K562 (cell line): ENCODE data around the gene ZRANB1. TPM values are rescaled to one million over a fixed set of nuclear protein-coding genes. Genes with fewer than 3 reads are reported as not detected.

Source experiments
- EGR1 ChIP-seq: fragments of 450-650 bp; conservative IDR thresholded peaks from 2 replicates; pipeline ENCODE4 v1.6.1; 2017; ENCODE audit warnings: mild to moderate bottlenecking
- MBD2 ChIP-seq: sonication (generic); IDR thresholded peaks from 2 replicates; pipeline ENCODE4 v1.6.1; 2016; ENCODE audit warnings: low read depth, borderline replicate concordance
- MLX ChIP-seq, 2 experiments: fragments of 450-650 bp in 1 of 2; sonication (generic) in 1 of 2; formaldehyde crosslinking; conservative IDR thresholded peaks; 2 replicates each; pipeline versions ENCODE4 v1.4.0 to v1.8.1; 2020 to 2022; ENCODE audit warnings: mild to moderate bottlenecking in 1 of 2, missing genetic modification reagents in 1 of 2
- NR2C2 ChIP-seq, 2 experiments: fragments of 200-800 bp in 1 of 2; sonication (Bioruptor generic) in 1 of 2; sonication (generic) in 1 of 2; formaldehyde crosslinking in 1 of 2; IDR thresholded peaks; 2 replicates each; pipeline versions ENCODE4 v1.6.1 to v1.8.0; 2016 to 2022; ENCODE audit warnings: mild to moderate bottlenecking in 1 of 2, missing compliant biosample characterization in 1 of 2, missing genetic modification characterization in 1 of 2, missing genetic modification reagents in 1 of 2
- SRSF3 ChIP-seq: fragments of 200-400 bp; formaldehyde crosslinking; IDR thresholded peaks from 2 replicates; pipeline ENCODE4 v1.6.1; 2016; ENCODE audit warnings: mild to moderate bottlenecking, low read length, moderate library complexity; ENCODE audit not compliant: insufficient read depth
- ZBED1 ChIP-seq: IDR thresholded peaks from 2 replicates; pipeline ENCODE4 v1.6.1; 2014
- ZNF324 ChIP-seq: fragments of 250-450 bp; sonication (Bioruptor Pico); IDR thresholded peaks from 2 replicates; pipeline ENCODE4 v1.4.0; 2020; ENCODE audit warnings: mild to moderate bottlenecking
- ZNF639 ChIP-seq, 2 experiments: fragments of 200-800 bp in 1 of 2; sonication (Bioruptor generic) in 1 of 2; sonication (generic) in 1 of 2; formaldehyde crosslinking in 1 of 2; IDR thresholded peaks in 1 of 2; conservative IDR thresholded peaks in 1 of 2; 2 replicates each; pipeline versions ENCODE4 v1.5.0 to v1.6.1; 2016 to 2020; ENCODE audit warnings: missing compliant biosample characterization in 1 of 2, missing genetic modification characterization in 1 of 2, missing genetic modification reagents in 1 of 2
- polyA plus RNA-seq, 8 experiments: library from polyadenylated mRNA; depleted of rRNA in 4 of 8; stranded (reverse) in 5 of 8; unstranded in 3 of 8; fragments of >200 nt; fragmentation: Nextera tagmentation in 2 of 8; fragmentation: Illumina TruSeq in 1 of 8; extraction: Ambion mirVana in 2 of 8; extraction: Trizol in 1 of 8; gene quantifications; 2 replicates each; pipeline versions ENCODE4 v1.2.1 to v1.2.3, GENCODE V29; 2011 to 2014; ENCODE audit warnings: inconsistent platforms in 1 of 8, missing spikeins in 1 of 8
- total RNA-seq, 7 experiments: library from RNA; depleted of rRNA in 6 of 7; stranded (reverse); fragments of >200 nt in 6 of 7; fragmentation: Illumina TruSeq in 2 of 7; extraction: Trizol in 2 of 7; gene quantifications; 2 replicates each; pipeline versions ENCODE4 v1.2.1 to v1.2.3, GENCODE V29; 2011 to 2021; ENCODE audit warnings: low replicate concordance in 1 of 7
- TF ChIP-seq, protein P1 (sequence below): fragments of 200-600 bp; sonication (generic); IDR thresholded peaks from one replicate; pipeline ENCODE4 v1.6.1; 2012; ENCODE audit warnings: mild to moderate bottlenecking, low read depth, low read length, inconsistent platforms
- TF ChIP-seq, protein P2 (sequence below): conservative IDR thresholded peaks from 2 replicates; pipeline ENCODE4 v1.6.1; 2011; ENCODE audit warnings: low read depth, mild to moderate bottlenecking, low read length; ENCODE audit not compliant: control insufficient read depth

The ZRANB1 gene
- total and polyA plus RNA-seq, 9 of the 15 experiments (the other 6 are each of a cell fraction or from before 2014, with no cell fraction given) = 0.07 to 1.1 (median 0.64) TPM

- TF ChIP-seq ZNF324 (CRISPR knock-in tag) (no peak), ZBED1 (peak; percentile 70; the same call in 1 of the 2 replicates), SRSF3 (no peak), EGR1 (peak; percentile 40; the same call in 1 of the 2 replicates), NR2C2 (CRISPR knock-in tag; IDR thresholded peaks at IDR 0.05) (no peak), NR2C2 (tag; IDR thresholded peaks at IDR 0.05) (peak; percentile 56; the same call in 1 of the 2 replicates), MBD2 (peak; percentile 85), ZNF639 (CRISPR knock-in tag; conservative IDR thresholded peaks at IDR 0.05 in 1 of 2, IDR thresholded peaks at IDR 0.05 in 1 of 2) (peak in 1 of 2 experiments; percentile 95; a peak in 2 of 4 replicates), MLX (CRISPR knock-in tag; conservative IDR thresholded peaks at IDR 0.05) (no peak)
- TF ChIP-seq, protein P1, sequence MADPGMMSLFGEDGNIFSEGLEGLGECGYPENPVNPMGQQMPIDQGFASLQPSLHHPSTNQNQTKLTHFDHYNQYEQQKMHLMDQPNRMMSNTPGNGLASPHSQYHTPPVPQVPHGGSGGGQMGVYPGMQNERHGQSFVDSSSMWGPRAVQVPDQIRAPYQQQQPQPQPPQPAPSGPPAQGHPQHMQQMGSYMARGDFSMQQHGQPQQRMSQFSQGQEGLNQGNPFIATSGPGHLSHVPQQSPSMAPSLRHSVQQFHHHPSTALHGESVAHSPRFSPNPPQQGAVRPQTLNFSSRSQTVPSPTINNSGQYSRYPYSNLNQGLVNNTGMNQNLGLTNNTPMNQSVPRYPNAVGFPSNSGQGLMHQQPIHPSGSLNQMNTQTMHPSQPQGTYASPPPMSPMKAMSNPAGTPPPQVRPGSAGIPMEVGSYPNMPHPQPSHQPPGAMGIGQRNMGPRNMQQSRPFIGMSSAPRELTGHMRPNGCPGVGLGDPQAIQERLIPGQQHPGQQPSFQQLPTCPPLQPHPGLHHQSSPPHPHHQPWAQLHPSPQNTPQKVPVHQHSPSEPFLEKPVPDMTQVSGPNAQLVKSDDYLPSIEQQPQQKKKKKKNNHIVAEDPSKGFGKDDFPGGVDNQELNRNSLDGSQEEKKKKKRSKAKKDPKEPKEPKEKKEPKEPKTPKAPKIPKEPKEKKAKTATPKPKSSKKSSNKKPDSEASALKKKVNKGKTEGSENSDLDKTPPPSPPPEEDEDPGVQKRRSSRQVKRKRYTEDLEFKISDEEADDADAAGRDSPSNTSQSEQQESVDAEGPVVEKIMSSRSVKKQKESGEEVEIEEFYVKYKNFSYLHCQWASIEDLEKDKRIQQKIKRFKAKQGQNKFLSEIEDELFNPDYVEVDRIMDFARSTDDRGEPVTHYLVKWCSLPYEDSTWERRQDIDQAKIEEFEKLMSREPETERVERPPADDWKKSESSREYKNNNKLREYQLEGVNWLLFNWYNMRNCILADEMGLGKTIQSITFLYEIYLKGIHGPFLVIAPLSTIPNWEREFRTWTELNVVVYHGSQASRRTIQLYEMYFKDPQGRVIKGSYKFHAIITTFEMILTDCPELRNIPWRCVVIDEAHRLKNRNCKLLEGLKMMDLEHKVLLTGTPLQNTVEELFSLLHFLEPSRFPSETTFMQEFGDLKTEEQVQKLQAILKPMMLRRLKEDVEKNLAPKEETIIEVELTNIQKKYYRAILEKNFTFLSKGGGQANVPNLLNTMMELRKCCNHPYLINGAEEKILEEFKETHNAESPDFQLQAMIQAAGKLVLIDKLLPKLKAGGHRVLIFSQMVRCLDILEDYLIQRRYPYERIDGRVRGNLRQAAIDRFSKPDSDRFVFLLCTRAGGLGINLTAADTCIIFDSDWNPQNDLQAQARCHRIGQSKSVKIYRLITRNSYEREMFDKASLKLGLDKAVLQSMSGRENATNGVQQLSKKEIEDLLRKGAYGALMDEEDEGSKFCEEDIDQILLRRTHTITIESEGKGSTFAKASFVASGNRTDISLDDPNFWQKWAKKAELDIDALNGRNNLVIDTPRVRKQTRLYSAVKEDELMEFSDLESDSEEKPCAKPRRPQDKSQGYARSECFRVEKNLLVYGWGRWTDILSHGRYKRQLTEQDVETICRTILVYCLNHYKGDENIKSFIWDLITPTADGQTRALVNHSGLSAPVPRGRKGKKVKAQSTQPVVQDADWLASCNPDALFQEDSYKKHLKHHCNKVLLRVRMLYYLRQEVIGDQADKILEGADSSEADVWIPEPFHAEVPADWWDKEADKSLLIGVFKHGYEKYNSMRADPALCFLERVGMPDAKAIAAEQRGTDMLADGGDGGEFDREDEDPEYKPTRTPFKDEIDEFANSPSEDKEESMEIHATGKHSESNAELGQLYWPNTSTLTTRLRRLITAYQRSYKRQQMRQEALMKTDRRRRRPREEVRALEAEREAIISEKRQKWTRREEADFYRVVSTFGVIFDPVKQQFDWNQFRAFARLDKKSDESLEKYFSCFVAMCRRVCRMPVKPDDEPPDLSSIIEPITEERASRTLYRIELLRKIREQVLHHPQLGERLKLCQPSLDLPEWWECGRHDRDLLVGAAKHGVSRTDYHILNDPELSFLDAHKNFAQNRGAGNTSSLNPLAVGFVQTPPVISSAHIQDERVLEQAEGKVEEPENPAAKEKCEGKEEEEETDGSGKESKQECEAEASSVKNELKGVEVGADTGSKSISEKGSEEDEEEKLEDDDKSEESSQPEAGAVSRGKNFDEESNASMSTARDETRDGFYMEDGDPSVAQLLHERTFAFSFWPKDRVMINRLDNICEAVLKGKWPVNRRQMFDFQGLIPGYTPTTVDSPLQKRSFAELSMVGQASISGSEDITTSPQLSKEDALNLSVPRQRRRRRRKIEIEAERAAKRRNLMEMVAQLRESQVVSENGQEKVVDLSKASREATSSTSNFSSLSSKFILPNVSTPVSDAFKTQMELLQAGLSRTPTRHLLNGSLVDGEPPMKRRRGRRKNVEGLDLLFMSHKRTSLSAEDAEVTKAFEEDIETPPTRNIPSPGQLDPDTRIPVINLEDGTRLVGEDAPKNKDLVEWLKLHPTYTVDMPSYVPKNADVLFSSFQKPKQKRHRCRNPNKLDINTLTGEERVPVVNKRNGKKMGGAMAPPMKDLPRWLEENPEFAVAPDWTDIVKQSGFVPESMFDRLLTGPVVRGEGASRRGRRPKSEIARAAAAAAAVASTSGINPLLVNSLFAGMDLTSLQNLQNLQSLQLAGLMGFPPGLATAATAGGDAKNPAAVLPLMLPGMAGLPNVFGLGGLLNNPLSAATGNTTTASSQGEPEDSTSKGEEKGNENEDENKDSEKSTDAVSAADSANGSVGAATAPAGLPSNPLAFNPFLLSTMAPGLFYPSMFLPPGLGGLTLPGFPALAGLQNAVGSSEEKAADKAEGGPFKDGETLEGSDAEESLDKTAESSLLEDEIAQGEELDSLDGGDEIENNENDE = no peak
- TF ChIP-seq, protein P2, sequence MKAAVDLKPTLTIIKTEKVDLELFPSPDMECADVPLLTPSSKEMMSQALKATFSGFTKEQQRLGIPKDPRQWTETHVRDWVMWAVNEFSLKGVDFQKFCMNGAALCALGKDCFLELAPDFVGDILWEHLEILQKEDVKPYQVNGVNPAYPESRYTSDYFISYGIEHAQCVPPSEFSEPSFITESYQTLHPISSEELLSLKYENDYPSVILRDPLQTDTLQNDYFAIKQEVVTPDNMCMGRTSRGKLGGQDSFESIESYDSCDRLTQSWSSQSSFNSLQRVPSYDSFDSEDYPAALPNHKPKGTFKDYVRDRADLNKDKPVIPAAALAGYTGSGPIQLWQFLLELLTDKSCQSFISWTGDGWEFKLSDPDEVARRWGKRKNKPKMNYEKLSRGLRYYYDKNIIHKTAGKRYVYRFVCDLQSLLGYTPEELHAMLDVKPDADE = peak; percentile 61
These were observed 25.1 kb upstream of the ZRANB1 start (continued) for GRCh38 chr10:124916585-124917427.
